Cardiac septum (tissue), 1 donor: Measurements from ENCODE around the gene LAYN. TPM values are rescaled to one million over a fixed set of nuclear protein-coding genes. Genes with fewer than 3 reads are reported as not detected.

Experiments
- DNase-seq: peaks from one replicate; pipeline ENCODE4 v3.0.0-alpha.2; 2020; ENCODE audit warnings: low spot score
- intact Hi-C: fragments of 100-400 bp; cut with DNase I; formaldehyde crosslinking; loops from one replicate; pipeline ENCODE4 v1.14.0; 2022
- total RNA-seq: library from RNA; stranded (reverse); fragmentation: NEBNext Ultra II Directional; extraction: Animal tissue kit (Norgen Biotek cat#: 25700); gene quantifications from one replicate; pipeline ENCODE4 v1.2.1, GENCODE V29; 2021
- donor health status: DM: no; HTN: no; CAD: no.

The LAYN gene
- total RNA-seq, 1 donor from 2014 or later: 4.5 TPM

- no peak for DNase-seq
- intact Hi-C loops: no loop called here
Measured at GRCh38 chr11:111559800-111560464, 19.4 kb downstream of the LAYN start.

GRCh38 chr11:111560800-111561199 is 20.3 kb downstream of the LAYN start:
- DNase-seq: no peak
- intact Hi-C loops: no loop called here

- no peak for DNase-seq
- intact Hi-C loops: no loop called here
Measured at GRCh38 chr11:111561306-111561705, 20.8 kb downstream of the LAYN start.

GRCh38 chr11:111561791-111562325 is 21.3 kb downstream of the LAYN start:
- no peak for DNase-seq
- intact Hi-C loops: no loop called here

- no peak for DNase-seq
- intact Hi-C loops: no loop called here
Measured at GRCh38 chr11:111562692-111563389, 22.3 kb downstream of the LAYN start.

- no peak for DNase-seq
- intact Hi-C loops: loop anchor here (5.0 kb wide), 2 partner anchors 212 to 277 kb away; no protein-coding TSS in a partner anchor
Measured at GRCh38 chr11:111565114-111565720, 24.7 kb downstream of the LAYN start.

GRCh38 chr11:111566324-111566723 is 25.8 kb downstream of the LAYN start:
- intact Hi-C loops: loop anchor here (5.0 kb wide), 2 partner anchors 211 to 276 kb away; no protein-coding TSS in a partner anchor
- DNase-seq: no peak

GRCh38 chr11:111569476-111569875 is 29.0 kb downstream of the LAYN start:
- no peak for DNase-seq
- intact Hi-C loops: loop anchor here (5.0 kb wide), 2 partner anchors 208 to 273 kb away; no protein-coding TSS in a partner anchor

GRCh38 chr11:111570796-111571195 is 30.3 kb downstream of the LAYN start:
- intact Hi-C loops: no loop called here

GRCh38 chr11:111571829-111572501 is 31.4 kb downstream of the LAYN start:
- DNase-seq: no peak
- intact Hi-C loops: no loop called here

More at GRCh38 chr11:111570796-111571195, 30.3 kb downstream of the LAYN start:
- no peak for DNase-seq

- intact Hi-C loops: no loop called here
- DNase-seq: no peak
Measured at GRCh38 chr11:111572581-111572980, 32.1 kb downstream of the LAYN start.

- no peak for DNase-seq
- intact Hi-C loops: no loop called here
Measured at GRCh38 chr11:111573821-111574249, 33.3 kb downstream of the LAYN start.

GRCh38 chr11:111574373-111575225 is 34.1 kb downstream of the LAYN start:
- intact Hi-C loops: no loop called here
- DNase-seq: no peak

- intact Hi-C loops: no loop called here
- no peak for DNase-seq
Measured at GRCh38 chr11:111575740-111576139, 35.2 kb downstream of the LAYN start.

GRCh38 chr11:111577821-111578220 is 37.3 kb downstream of the LAYN start:
- no peak for DNase-seq
- intact Hi-C loops: no loop called here

- intact Hi-C loops: no loop called here
- no peak for DNase-seq
Measured at GRCh38 chr11:111581341-111581740, 40.8 kb downstream of the LAYN start.

GRCh38 chr11:111582163-111582562 is 41.6 kb downstream of the LAYN start:
- intact Hi-C loops: no loop called here
- no peak for DNase-seq

GRCh38 chr11:111582881-111583280 is 42.4 kb downstream of the LAYN start:
- DNase-seq: no peak
- intact Hi-C loops: no loop called here

GRCh38 chr11:111585371-111585770 is 44.9 kb downstream of the LAYN start:
- intact Hi-C loops: loop anchor here (5.0 kb wide), 1 partner anchor 257 kb away; no protein-coding TSS in a partner anchor
- no peak for DNase-seq
